Measurements from ENCODE around the gene HSPA1L.

HSPA1L gene

GRCh38 chr6:31763619-31763940 lies 51.5 kb downstream of the HSPA1L start:
- Mint-ChIP-seq H3K9me3 (no peaks in the 10 kb centered on the region), H3K4me3 (no peak overlapping the region), H3K27me3 (no peaks in the 10 kb centered on the region), H3K4me1 (peaks cover 0 to 7% of the 10 kb centered on the region in 2 donors), H3K36me3 (peaks cover 31 to 43% of the 10 kb centered on the region in 2 donors), H3K27ac (no peak overlapping the region)
- ATAC-seq (replicated peaks) (no peak), DNase-seq (no peak)

- ATAC-seq (replicated peaks) (no peak), DNase-seq (no peak)
- no peaks in the 10 kb centered on the region for H3K9me3 Mint-ChIP-seq
- peaks cover 0 to 9% of the 10 kb centered on the region in 2 donors for H3K4me1 Mint-ChIP-seq
- peaks cover 31 to 45% of the 10 kb centered on the region in 2 donors for H3K36me3 Mint-ChIP-seq
- H3K27ac Mint-ChIP-seq = no peak overlapping the region
- no peaks in the 10 kb centered on the region for H3K27me3 Mint-ChIP-seq
- H3K4me3 Mint-ChIP-seq = no peak overlapping the region
These were observed 52.0 kb downstream of the HSPA1L start for GRCh38 chr6:31762878-31763618.

- Mint-ChIP-seq H3K27me3 (no peaks in the 10 kb centered on the region), H3K27ac (no peak within 1 kb of the TSS), H3K4me1 (peaks cover 0 to 8% of the 10 kb centered on the region in 2 donors), H3K9me3 (no peaks in the 10 kb centered on the region), H3K4me3 (no peak within 1 kb of the TSS), H3K36me3 (peaks cover 31 to 43% of the 10 kb centered on the region in 2 donors)
- DNase-seq (no peak), ATAC-seq (replicated peaks) (no peak)
These were observed 52.7 kb downstream of the HSPA1L start, which contains the start of gene SAPCD1 for GRCh38 chr6:31762356-31762755. SAPCD1 (plus strand) TSS chr6:31762656; CDS start chr6:31763055, 399 bp downstream.

GRCh38 chr6:31761343-31761742 lies 53.7 kb downstream of the HSPA1L start:
- no peak for ATAC-seq (replicated peaks)
- Mint-ChIP-seq H3K36me3 (peaks cover 31 to 43% of the 10 kb centered on the region in 2 donors), H3K4me3 (no peak overlapping the region), H3K27me3 (no peaks in the 10 kb centered on the region), H3K9me3 (no peaks in the 10 kb centered on the region), H3K27ac (no peak overlapping the region), H3K4me1 (peaks cover 0 to 8% of the 10 kb centered on the region in 2 donors)
- no peak for DNase-seq

- H3K36me3 Mint-ChIP-seq = peaks cover 29 to 43% of the 10 kb centered on the region in 2 donors
- H3K9me3 Mint-ChIP-seq = no peaks in the 10 kb centered on the region
- no peak overlapping the region for H3K4me3 Mint-ChIP-seq
- H3K27me3 Mint-ChIP-seq = no peaks in the 10 kb centered on the region
- no peak overlapping the region for H3K27ac Mint-ChIP-seq
- peaks cover 0 to 8% of the 10 kb centered on the region in 2 donors for H3K4me1 Mint-ChIP-seq
- no peak for ATAC-seq (replicated peaks)
- DNase-seq = no peak
These were observed 54.3 kb downstream of the HSPA1L start for GRCh38 chr6:31760790-31761189.

Data from stimulated activated naive B cell treated with anti-CD40 and anti-IgM and Interleukin-4, amounts not matched to agents 10 μg/mL and 1 μg/mL and 100 μg/mL, for 72 hours (primary cell).